ENCODE data around the gene INTS7. TPM values are rescaled to one million over a fixed set of nuclear protein-coding genes. Genes with fewer than 3 reads are reported as not detected.

The INTS7 gene
- polyA plus RNA-seq, 1 of the 3 experiments (the other 2 are of a cell fraction), result 8.7 TPM

- Histone ChIP-seq H4K20me1 (ENCODE audit: insufficient read depth) (no peaks in the 10 kb centered on the region), H3K9ac (no peak overlapping the region), H2AFZ (ENCODE audit: low read depth) (no peak overlapping the region), H3K4me3 (ENCODE audit: low read depth in 2 of 2, low read length in 1 of 2) (no peak overlapping the region), H3K79me2 (ENCODE audit: insufficient read depth) (no peaks in the 10 kb centered on the region), H3K27ac (ENCODE audit: low read depth in 2 of 2, low read length in 1 of 2) (no peak overlapping the region), H3F3A (replicated peaks; ENCODE audit: insufficient read depth) (no peaks in the 10 kb centered on the region), H3K36me3 (replicated peaks in 1 of 2; ENCODE audit: control insufficient read depth in 1 of 2, insufficient read depth in 2 of 2, low read length in 1 of 2) (peaks cover 11 to 42% of the 10 kb centered on the region in 2 experiments), H3K4me1 (ENCODE audit: control insufficient read depth in 1 of 2, insufficient read depth in 2 of 2, low read depth in 1 of 2, low read length in 1 of 2) (no peaks in the 10 kb centered on the region), H3K9me3 (no peaks in the 10 kb centered on the region), H3K4me2 (no peak overlapping the region), H3K27me3 (ENCODE audit: insufficient read depth) (no peaks in the 10 kb centered on the region), H3K9me2 (no peaks in the 10 kb centered on the region)
- no peak for DNase-seq
- no peak for TF ChIP-seq SIN3A (IDR thresholded peaks at IDR 0.05; ENCODE audit: borderline replicate concordance, low read depth, low read length)
- TF ChIP-seq RCOR1 (IDR thresholded peaks at IDR 0.05; ENCODE audit: low read length), result no peak
- TF ChIP-seq MEF2A (IDR thresholded peaks at IDR 0.05; ENCODE audit: borderline replicate concordance, low read depth), result no peak
- TF ChIP-seq USF2 (IDR thresholded peaks at IDR 0.05; ENCODE audit: borderline replicate concordance, low read depth, low read length), result no peak
- TF ChIP-seq TCF12 (IDR thresholded peaks at IDR 0.05), result no peak
- no peak for TF ChIP-seq ELF1 (IDR thresholded peaks at IDR 0.05)
- no peak for TF ChIP-seq RXRA (IDR thresholded peaks at IDR 0.05; ENCODE audit: borderline replicate concordance, low read depth)
- no peak for TF ChIP-seq RAD21 (IDR thresholded peaks at IDR 0.05; ENCODE audit: low read length)
- no peak for TF ChIP-seq FOXM1 (IDR thresholded peaks at IDR 0.05; ENCODE audit: low read depth)
- no peak for TF ChIP-seq EZH2phosphoT487 (IDR thresholded peaks at IDR 0.05; ENCODE audit: borderline replicate concordance, low read depth)
- TF ChIP-seq MXI1 (IDR thresholded peaks at IDR 0.05; ENCODE audit: low read depth, low read length), result no peak
- no peak for TF ChIP-seq NFIC (IDR thresholded peaks at IDR 0.05; ENCODE audit: borderline replicate concordance)
- no peak for TF ChIP-seq CHD2 (IDR thresholded peaks at IDR 0.05; ENCODE audit: low read length, partially characterized antibody)
- TF ChIP-seq YY1 (IDR thresholded peaks at IDR 0.05; ENCODE audit: low read depth), result no peak
- TF ChIP-seq IRF3 (IDR thresholded peaks at IDR 0.05; ENCODE audit: low read depth, low read length), result no peak
- TF ChIP-seq GABPA (IDR thresholded peaks at IDR 0.05; ENCODE audit: low read depth), result no peak
- no peak for TF ChIP-seq GATA2 (CRISPR knock-in tag; IDR thresholded peaks at IDR 0.05)
- TF ChIP-seq CTCF (IDR thresholded peaks at IDR 0.05), result no peak
- no peak for TF ChIP-seq TAF1 (IDR thresholded peaks at IDR 0.05; ENCODE audit: borderline replicate concordance, low read depth, low read length)
- 85% methylated on average over 3 of the region's 3 CpGs for WGBS (ENCODE audit: low lambda C conversion rate)
- POLR2A ChIA-PET, result no interaction called here
- CTCF ChIA-PET, result interaction anchor here (0.9 to 1.8 kb wide), 3 partner anchors 20 to 260 kb away, joined by 3 to 4 read pairs (median 3); no protein-coding TSS in a partner anchor
Measured at GRCh38 chr1:211939876-211940468, 95.4 kb downstream of the INTS7 start.
